ENCODE data around the gene IGF1. TPM values are rescaled to one million over a fixed set of nuclear protein-coding genes. Genes with fewer than 3 reads are reported as not detected.

IGF1 gene
- total RNA-seq, 1 experiment from 2014 or later = not detected

DNA sequence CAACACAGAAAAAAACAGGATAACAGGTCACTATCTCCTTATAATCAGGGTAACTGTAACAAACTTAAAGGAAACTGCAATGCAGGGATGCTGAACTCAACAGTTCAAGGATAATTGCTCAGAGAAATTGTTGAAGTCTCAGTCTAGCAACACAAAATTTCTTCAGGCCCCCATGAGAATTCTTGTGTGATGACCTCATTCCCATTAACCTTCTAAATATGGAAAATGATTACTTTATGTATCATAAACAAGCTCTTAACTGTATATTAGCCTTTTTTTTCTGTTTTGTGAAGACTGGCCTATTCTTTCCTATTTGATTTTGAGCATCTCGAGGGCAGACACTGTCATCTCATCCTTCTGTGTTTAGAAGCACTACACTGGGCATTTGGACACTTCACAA lies 47.1 kb downstream of the IGF1 start (continued):
- TF ChIP-seq ATF6 (CRISPR knock-in tag; IDR thresholded peaks at IDR 0.05) (no peak), MAX (CRISPR knock-in tag; IDR thresholded peaks at IDR 0.05) (no peak)

DNA sequence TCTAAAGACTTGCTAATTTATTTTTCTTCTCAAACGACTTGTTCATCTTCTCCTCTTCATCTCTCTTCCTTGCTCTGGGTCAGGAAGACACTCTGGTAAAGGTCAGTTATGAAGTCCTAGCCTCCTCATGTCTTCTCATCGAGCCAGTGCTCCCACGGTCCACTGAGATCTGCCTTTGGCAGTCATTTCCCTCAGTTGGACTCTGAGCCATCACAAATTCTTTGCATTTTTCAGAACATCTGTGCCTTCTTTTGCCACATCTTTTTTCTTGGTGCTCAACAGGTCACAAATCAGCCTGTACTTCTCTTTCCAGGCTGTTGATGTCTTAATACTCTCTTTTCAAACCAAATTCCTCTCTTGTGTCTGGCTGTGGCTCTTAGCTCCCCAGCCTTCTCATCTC lies 49.7 kb downstream of the IGF1 start:
- peaks cover 3% of the 10 kb centered on the region; the same call in 1 of the 2 replicates for H3K9me3 Mint-ChIP-seq
- no peak for DNase-seq (ENCODE audit: low spot score)
- TF ChIP-seq HMGXB4 (CRISPR knock-in tag; IDR thresholded peaks at IDR 0.05) = no peak
- H3K4me1 Mint-ChIP-seq = peaks cover 11% of the 10 kb centered on the region
- no peak overlapping the region for H3K27ac Mint-ChIP-seq
- no peaks in the 10 kb centered on the region for H3K27me3 Mint-ChIP-seq (ENCODE audit: low read depth)
- no peak overlapping the region for H3K4me3 Mint-ChIP-seq
- CTCF ChIA-PET = no interaction called here
- no peak for ATAC-seq
- no peaks in the 10 kb centered on the region for H3K36me3 Mint-ChIP-seq
- POLR2A ChIA-PET = no interaction called here

DNA sequence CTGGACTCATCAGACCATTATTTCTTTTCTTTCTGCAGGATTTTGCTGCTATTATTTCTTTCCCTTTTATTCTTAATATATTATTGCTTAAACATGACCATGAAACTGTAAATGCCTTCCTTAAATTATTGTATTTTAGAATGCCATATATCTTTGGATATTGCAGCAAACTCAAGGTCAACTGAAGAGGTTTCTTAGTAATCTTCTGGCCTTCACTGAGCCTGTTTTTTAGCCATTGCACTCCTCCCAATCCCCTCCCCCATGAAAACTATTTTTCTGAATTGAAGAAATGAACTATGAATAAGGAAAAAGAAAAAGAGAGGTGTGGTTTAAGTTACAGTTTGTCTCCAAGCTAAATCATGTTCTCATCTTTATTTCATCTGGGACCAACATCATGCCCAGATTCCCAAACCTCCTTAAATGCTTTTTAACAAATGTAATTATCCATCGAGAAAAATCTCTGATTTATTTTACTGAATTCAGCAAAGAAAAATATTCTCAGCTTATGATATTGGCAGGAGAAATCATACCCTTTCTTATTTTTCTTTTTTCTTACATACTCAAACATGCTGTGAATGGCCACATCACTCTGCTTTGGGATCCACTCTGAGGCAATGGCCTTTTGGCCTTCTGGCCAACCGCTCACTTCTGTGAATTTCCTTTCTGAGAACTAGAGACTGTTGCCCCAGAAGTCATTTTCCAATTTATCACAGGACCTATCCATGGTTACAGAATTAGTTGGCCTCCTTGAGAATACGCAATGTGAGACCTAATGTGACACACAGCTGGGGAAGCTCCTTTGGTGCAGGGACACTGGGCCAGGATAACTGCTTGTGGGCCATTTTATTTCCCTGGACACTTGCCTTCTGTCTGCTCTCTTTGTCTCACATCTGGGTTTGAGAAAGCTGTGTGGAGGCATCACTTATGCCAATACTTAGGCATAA lies 50.9 kb downstream of the IGF1 start:
- POLR2A ChIA-PET = no interaction called here
- no peak overlapping the region for H3K4me3 Mint-ChIP-seq
- TF ChIP-seq, protein P1, sequence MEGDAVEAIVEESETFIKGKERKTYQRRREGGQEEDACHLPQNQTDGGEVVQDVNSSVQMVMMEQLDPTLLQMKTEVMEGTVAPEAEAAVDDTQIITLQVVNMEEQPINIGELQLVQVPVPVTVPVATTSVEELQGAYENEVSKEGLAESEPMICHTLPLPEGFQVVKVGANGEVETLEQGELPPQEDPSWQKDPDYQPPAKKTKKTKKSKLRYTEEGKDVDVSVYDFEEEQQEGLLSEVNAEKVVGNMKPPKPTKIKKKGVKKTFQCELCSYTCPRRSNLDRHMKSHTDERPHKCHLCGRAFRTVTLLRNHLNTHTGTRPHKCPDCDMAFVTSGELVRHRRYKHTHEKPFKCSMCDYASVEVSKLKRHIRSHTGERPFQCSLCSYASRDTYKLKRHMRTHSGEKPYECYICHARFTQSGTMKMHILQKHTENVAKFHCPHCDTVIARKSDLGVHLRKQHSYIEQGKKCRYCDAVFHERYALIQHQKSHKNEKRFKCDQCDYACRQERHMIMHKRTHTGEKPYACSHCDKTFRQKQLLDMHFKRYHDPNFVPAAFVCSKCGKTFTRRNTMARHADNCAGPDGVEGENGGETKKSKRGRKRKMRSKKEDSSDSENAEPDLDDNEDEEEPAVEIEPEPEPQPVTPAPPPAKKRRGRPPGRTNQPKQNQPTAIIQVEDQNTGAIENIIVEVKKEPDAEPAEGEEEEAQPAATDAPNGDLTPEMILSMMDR (IDR thresholded peaks at IDR 0.05) = no peak
- TF ChIP-seq MLX (CRISPR knock-in tag; IDR thresholded peaks at IDR 0.05) = no peak
- TF ChIP-seq, protein P2, sequence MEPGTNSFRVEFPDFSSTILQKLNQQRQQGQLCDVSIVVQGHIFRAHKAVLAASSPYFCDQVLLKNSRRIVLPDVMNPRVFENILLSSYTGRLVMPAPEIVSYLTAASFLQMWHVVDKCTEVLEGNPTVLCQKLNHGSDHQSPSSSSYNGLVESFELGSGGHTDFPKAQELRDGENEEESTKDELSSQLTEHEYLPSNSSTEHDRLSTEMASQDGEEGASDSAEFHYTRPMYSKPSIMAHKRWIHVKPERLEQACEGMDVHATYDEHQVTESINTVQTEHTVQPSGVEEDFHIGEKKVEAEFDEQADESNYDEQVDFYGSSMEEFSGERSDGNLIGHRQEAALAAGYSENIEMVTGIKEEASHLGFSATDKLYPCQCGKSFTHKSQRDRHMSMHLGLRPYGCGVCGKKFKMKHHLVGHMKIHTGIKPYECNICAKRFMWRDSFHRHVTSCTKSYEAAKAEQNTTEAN (CRISPR knock-in tag; IDR thresholded peaks at IDR 0.05) = no peak
- no peak for TF ChIP-seq ATF1 (CRISPR knock-in tag; IDR thresholded peaks at IDR 0.05)
- TF ChIP-seq, protein P3, sequence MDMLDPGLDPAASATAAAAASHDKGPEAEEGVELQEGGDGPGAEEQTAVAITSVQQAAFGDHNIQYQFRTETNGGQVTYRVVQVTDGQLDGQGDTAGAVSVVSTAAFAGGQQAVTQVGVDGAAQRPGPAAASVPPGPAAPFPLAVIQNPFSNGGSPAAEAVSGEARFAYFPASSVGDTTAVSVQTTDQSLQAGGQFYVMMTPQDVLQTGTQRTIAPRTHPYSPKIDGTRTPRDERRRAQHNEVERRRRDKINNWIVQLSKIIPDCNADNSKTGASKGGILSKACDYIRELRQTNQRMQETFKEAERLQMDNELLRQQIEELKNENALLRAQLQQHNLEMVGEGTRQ (CRISPR knock-in tag; IDR thresholded peaks at IDR 0.05) = no peak
- TF ChIP-seq ATF3 (CRISPR knock-in tag; conservative IDR thresholded peaks at IDR 0.05) = no peak
- no peak for TF ChIP-seq FOXP4 (CRISPR knock-in tag; IDR thresholded peaks at IDR 0.05)
- TF ChIP-seq TEAD4 (CRISPR knock-in tag; IDR thresholded peaks at IDR 0.05) = no peak
- TF ChIP-seq, protein P4, sequence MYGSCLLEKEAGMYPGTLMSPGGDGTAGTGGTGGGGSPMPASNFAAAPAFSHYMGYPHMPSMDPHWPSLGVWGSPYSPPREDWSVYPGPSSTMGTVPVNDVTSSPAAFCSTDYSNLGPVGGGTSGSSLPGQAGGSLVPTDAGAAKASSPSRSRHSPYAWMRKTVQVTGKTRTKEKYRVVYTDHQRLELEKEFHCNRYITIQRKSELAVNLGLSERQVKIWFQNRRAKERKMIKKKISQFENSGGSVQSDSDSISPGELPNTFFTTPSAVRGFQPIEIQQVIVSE (CRISPR knock-in tag; IDR thresholded peaks at IDR 0.05; ENCODE audit: borderline replicate concordance) = no peak
- no peak for TF ChIP-seq NFATC4 (CRISPR knock-in tag; IDR thresholded peaks at IDR 0.05)
- no peak for TF ChIP-seq ZNF219 (CRISPR knock-in tag; IDR thresholded peaks at IDR 0.05; ENCODE audit: borderline replicate concordance)
- TF ChIP-seq RELA (CRISPR knock-in tag; IDR thresholded peaks at IDR 0.05; ENCODE audit: borderline replicate concordance) = no peak
- TF ChIP-seq OVOL2 (CRISPR knock-in tag; IDR thresholded peaks at IDR 0.05; ENCODE audit: borderline replicate concordance) = no peak
- no peak for TF ChIP-seq ATF2 (CRISPR knock-in tag; IDR thresholded peaks at IDR 0.05; ENCODE audit: borderline replicate concordance, low read depth)

More for the DNA sequence above, 50.9 kb downstream of the IGF1 start:
- CTCF ChIA-PET = no interaction called here
- H3K27ac Mint-ChIP-seq = no peak overlapping the region
- no peaks in the 10 kb centered on the region for H3K27me3 Mint-ChIP-seq (ENCODE audit: low read depth)
- ATAC-seq (no peak), DNase-seq (ENCODE audit: low spot score) (no peak)
- H3K36me3 Mint-ChIP-seq = no peaks in the 10 kb centered on the region
- peaks cover 17% of the 10 kb centered on the region for H3K4me1 Mint-ChIP-seq
- H3K9me3 Mint-ChIP-seq = peaks cover 3% of the 10 kb centered on the region; the same call in 1 of the 2 replicates

Data from WTC11 (cell line).